Neuronal stem cell (in vitro differentiated cells): ENCODE measurements around the gene NEUROG2.
A peak's percentile ranks its signal among the peaks of the same experiment; 100 is the strongest.

Source experiments
- DNase-seq: peaks from one replicate; pipeline ENCODE4 v3.0.0-alpha.2; 2013; ENCODE audit warnings: low spot score
- H2AFZ ChIP-seq: one replicate; pipeline ENCODE4 v1.6.1; 2013; ENCODE audit warnings: mild to moderate bottlenecking, low read length, inconsistent platforms
- H2AK5ac ChIP-seq: 2 replicates; pipeline ENCODE4 v1.6.1; 2013; ENCODE audit warnings: low read depth, mild to moderate bottlenecking, inconsistent platforms, low read length, moderate library complexity, mixed read lengths
- H2BK120ac ChIP-seq: 2 replicates; pipeline ENCODE4 v1.6.1; 2013; ENCODE audit warnings: low read depth, mild to moderate bottlenecking, inconsistent platforms, low read length, moderate library complexity, mixed read lengths
- H2BK12ac ChIP-seq: one replicate; pipeline ENCODE4 v1.6.1; 2013; ENCODE audit warnings: low read length, inconsistent platforms
- H2BK15ac ChIP-seq: 2 replicates; pipeline ENCODE4 v1.6.1; 2013; ENCODE audit warnings: mild to moderate bottlenecking, low read length, inconsistent platforms, mixed read lengths
- H2BK5ac ChIP-seq: one replicate; pipeline ENCODE4 v1.6.1; 2013; ENCODE audit warnings: inconsistent platforms, mild to moderate bottlenecking, low read length, moderate library complexity
- H3K14ac ChIP-seq: one replicate; pipeline ENCODE4 v1.6.1; 2013; ENCODE audit warnings: low read length, inconsistent platforms
- H3K18ac ChIP-seq: 2 replicates; pipeline ENCODE4 v1.6.1; 2013; ENCODE audit warnings: low read length, inconsistent platforms
- H3K23ac ChIP-seq: 2 replicates; pipeline ENCODE4 v1.6.1; 2013; ENCODE audit warnings: low read depth, mild to moderate bottlenecking, mixed read lengths, low read length, inconsistent platforms; ENCODE audit not compliant: poor library complexity
- H3K27ac ChIP-seq: replicated peaks from 3 replicates; pipeline ENCODE4 v1.5.1; 2013; ENCODE audit warnings: low read length, inconsistent platforms
- H3K27me3 ChIP-seq, 3 experiments: 2 replicates each; pipeline ENCODE4 v1.6.1; 2013; ENCODE audit warnings: low read length in 3 of 3, mild to moderate bottlenecking in 2 of 3, inconsistent platforms in 1 of 3, low read depth in 1 of 3, mixed read lengths in 1 of 3, moderate library complexity in 1 of 3; ENCODE audit not compliant: control insufficient read depth in 3 of 3, insufficient read depth in 3 of 3
- H3K36me3 ChIP-seq, 2 donors: replicated peaks in 1 of 2; 2 replicates each; pipeline ENCODE4 v1.6.1; 2013; ENCODE audit warnings: low read length in 2 of 2; ENCODE audit not compliant: control insufficient read depth in 2 of 2, insufficient read depth in 2 of 2
- H3K4ac ChIP-seq: 2 replicates; pipeline ENCODE4 v1.6.1; 2013; ENCODE audit warnings: inconsistent platforms, mild to moderate bottlenecking, low read length, moderate library complexity
- H3K4me1 ChIP-seq, 2 donors: 1 replicate in 1 of 2; 2 replicates in 1 of 2; pipeline ENCODE4 v1.6.1; 2013; ENCODE audit warnings: low read length in 2 of 2, low read depth in 1 of 2; ENCODE audit not compliant: control insufficient read depth in 2 of 2, insufficient read depth in 1 of 2
- H3K4me2 ChIP-seq: one replicate; pipeline ENCODE4 v1.6.1; 2013; ENCODE audit warnings: mild to moderate bottlenecking, low read length, inconsistent platforms; ENCODE audit not compliant: insufficient read depth, poor library complexity, severe bottlenecking
- H3K4me3 ChIP-seq, 2 donors: 2 replicates each; pipeline ENCODE4 v1.5.1; 2013; ENCODE audit warnings: low read length in 2 of 2, mild to moderate bottlenecking in 2 of 2, inconsistent platforms in 1 of 2, moderate library complexity in 1 of 2
- H3K79me1 ChIP-seq: one replicate; pipeline ENCODE4 v1.6.1; 2013; ENCODE audit warnings: low read depth, mild to moderate bottlenecking, inconsistent platforms, low read length, moderate library complexity
- H3K9ac ChIP-seq: one replicate; pipeline ENCODE4 v1.6.1; 2013; ENCODE audit warnings: mild to moderate bottlenecking, low read depth, low read length, inconsistent platforms; ENCODE audit not compliant: poor library complexity
- H3K9me3 ChIP-seq, 2 donors: replicated peaks in 1 of 2; 2 replicates each; pipeline versions ENCODE3 to v1.6.1; 2013; ENCODE audit warnings: low read length in 2 of 2, mild to moderate bottlenecking in 2 of 2, inconsistent platforms in 1 of 2, low read depth in 1 of 2, mixed read lengths in 1 of 2, moderate library complexity in 1 of 2; ENCODE audit not compliant: control insufficient read depth in 2 of 2, insufficient read depth in 1 of 2
- H4K8ac ChIP-seq: one replicate; pipeline ENCODE4 v1.6.1; 2013; ENCODE audit warnings: low read depth, mild to moderate bottlenecking, inconsistent platforms, low read length, moderate library complexity
- H4K91ac ChIP-seq: one replicate; pipeline ENCODE4 v1.6.1; 2013; ENCODE audit warnings: low read length, low read depth, mild to moderate bottlenecking, inconsistent platforms; ENCODE audit not compliant: poor library complexity
- WGBS, 2 donors: extraction: QIAGEN DNeasy Blood & Tissue Kit; methylation state at CpG; one replicate each; pipeline ENCODE4 v1.1.7; 2013; ENCODE audit warnings: missing lambda C conversion rate in 2 of 2, mixed read lengths in 1 of 2; ENCODE audit not compliant: insufficient read length in 2 of 2, insufficient replicate concordance in 1 of 2; ENCODE audit errors: extremely low coverage in 2 of 2; 5-methylcytosine and 5-hydroxymethylcytosine counted together

Gene NEUROG2

GRCh38 chr4:112518675-112519074 lies 2.7 kb upstream of the NEUROG2 start:
- H3K14ac ChIP-seq, result no peak overlapping the region
- H3K27me3 ChIP-seq, result peaks cover 13 to 93% (median 68%) of the 10 kb centered on the region in 3 experiments
- H2AFZ ChIP-seq, result no peak overlapping the region
- no peak overlapping the region for H3K4ac ChIP-seq
- H3K23ac ChIP-seq, result no peak overlapping the region
- H3K4me3 ChIP-seq, result no peak overlapping the region
- DNase-seq, result no peak
- peaks cover 0 to 8% of the 10 kb centered on the region in 2 donors for H3K9me3 ChIP-seq
- no peak overlapping the region for H3K18ac ChIP-seq
- no peak overlapping the region for H4K91ac ChIP-seq
- no peak overlapping the region for H3K4me2 ChIP-seq
- no peak overlapping the region for H4K8ac ChIP-seq
- H2AK5ac ChIP-seq, result no peak overlapping the region
- no peak overlapping the region for H2BK12ac ChIP-seq
- H3K27ac ChIP-seq, result no peak overlapping the region
- H3K9ac ChIP-seq, result no peak overlapping the region
- no peaks in the 10 kb centered on the region for H3K36me3 ChIP-seq
- no peak overlapping the region for H2BK5ac ChIP-seq
- no peak overlapping the region for H2BK15ac ChIP-seq
- H3K4me1 ChIP-seq, result peaks cover 29 to 38% of the 10 kb centered on the region in 2 donors
- no peaks in the 10 kb centered on the region for H3K79me1 ChIP-seq
- no peak overlapping the region for H2BK120ac ChIP-seq

- no CpG with 5 or more reads among the region's 3 CpGs for WGBS, 2 donors
- H3K18ac ChIP-seq, result no peak overlapping the region
Observed at GRCh38 chr4:112517911-112518310, 1.9 kb upstream of the NEUROG2 start.

GRCh38 chr4:112517067-112517634 lies 1.2 kb upstream of the NEUROG2 start:
- H3K23ac ChIP-seq, result no peak overlapping the region
- no peak overlapping the region for H3K9ac ChIP-seq
- no peak overlapping the region for H4K91ac ChIP-seq
- H3K4me1 ChIP-seq, result peaks cover 29 to 38% of the 10 kb centered on the region in 2 donors
- H3K4me2 ChIP-seq, result peak overlapping the region; percentile 100
- no peak overlapping the region for H3K18ac ChIP-seq
- no peak overlapping the region for H2BK120ac ChIP-seq
- peak overlapping the region in 1 of 2 donors; percentile 1 for H3K4me3 ChIP-seq
- no CpG with 5 or more reads among the region's 20 CpGs for WGBS, 2 donors
- H3K9me3 ChIP-seq, result peaks cover 0 to 5% of the 10 kb centered on the region in 2 donors
- no peaks in the 10 kb centered on the region for H3K79me1 ChIP-seq
- H2AFZ ChIP-seq, result peak overlapping the region; percentile 91
- no peak overlapping the region for H2BK12ac ChIP-seq
- no peak overlapping the region for H4K8ac ChIP-seq
- H3K4ac ChIP-seq, result no peak overlapping the region
- no peak overlapping the region for H2BK5ac ChIP-seq
- no peak overlapping the region for H3K14ac ChIP-seq
- no peak overlapping the region for H2AK5ac ChIP-seq
- peaks cover 16 to 93% (median 70%) of the 10 kb centered on the region in 3 experiments for H3K27me3 ChIP-seq
- H3K27ac ChIP-seq, result no peak overlapping the region
- peak; percentile 56 for DNase-seq
- H2BK15ac ChIP-seq, result no peak overlapping the region
- H3K36me3 ChIP-seq, result no peaks in the 10 kb centered on the region

More at GRCh38 chr4:112517911-112518310, 1.9 kb upstream of the NEUROG2 start:
- no peak overlapping the region for H3K14ac ChIP-seq
- no peak overlapping the region for H3K9ac ChIP-seq
- no peak overlapping the region for H2AK5ac ChIP-seq
- no peak for DNase-seq
- H2BK12ac ChIP-seq, result no peak overlapping the region
- no peak overlapping the region for H2BK120ac ChIP-seq
- H4K91ac ChIP-seq, result no peak overlapping the region
- no peaks in the 10 kb centered on the region for H3K36me3 ChIP-seq
- peaks cover 29 to 38% of the 10 kb centered on the region in 2 donors for H3K4me1 ChIP-seq
- no peak overlapping the region for H3K4me3 ChIP-seq
- no peak overlapping the region for H4K8ac ChIP-seq
- H3K9me3 ChIP-seq, result peaks cover 0 to 5% of the 10 kb centered on the region in 2 donors
- no peaks in the 10 kb centered on the region for H3K79me1 ChIP-seq
- H2BK5ac ChIP-seq, result no peak overlapping the region
- no peak overlapping the region for H3K23ac ChIP-seq
- peaks cover 13 to 93% (median 70%) of the 10 kb centered on the region in 3 experiments for H3K27me3 ChIP-seq
- no peak overlapping the region for H3K27ac ChIP-seq
- no peak overlapping the region for H2BK15ac ChIP-seq
- H3K4me2 ChIP-seq, result no peak overlapping the region
- no peak overlapping the region for H2AFZ ChIP-seq
- H3K4ac ChIP-seq, result no peak overlapping the region

GRCh38 chr4:112516471-112517066 lies 589 bp upstream of the NEUROG2 start:
- no CpG with 5 or more reads among the region's 55 CpGs for WGBS, 2 donors
- Histone ChIP-seq H3K36me3 (no peaks in the 10 kb centered on the region), H3K14ac (no peak overlapping the region), H2BK15ac (no peak overlapping the region), H3K79me1 (no peaks in the 10 kb centered on the region), H2AFZ (peak overlapping the region; percentile 91), H3K9me3 (peaks cover 0 to 9% of the 10 kb centered on the region in 2 donors), H3K4ac (no peak overlapping the region), H2BK5ac (no peak overlapping the region), H4K91ac (no peak overlapping the region), H3K4me3 (peak overlapping the region; percentile 31 to 51), H3K27ac (no peak overlapping the region), H4K8ac (no peak overlapping the region), H2BK12ac (no peak overlapping the region), H3K4me1 (peaks cover 28 to 38% of the 10 kb centered on the region in 2 donors), H3K23ac (no peak overlapping the region), H3K18ac (no peak overlapping the region), H3K9ac (no peak overlapping the region), H3K27me3 (peaks cover 18 to 93% (median 76%) of the 10 kb centered on the region in 3 experiments), H2BK120ac (no peak overlapping the region), H3K4me2 (peak overlapping the region; percentile 100), H2AK5ac (no peak overlapping the region)
- peak; percentile 89 for DNase-seq
